PC-9 (cell line): ENCODE results near the gene TGM2.

Experiments
- CTCF ChIP-seq: fragments of 200-600 bp; sonication (generic); conservative IDR thresholded peaks from 2 replicates; pipeline ENCODE4 v1.6.1; 2017; ENCODE audit warnings: mixed run types, antibody characterized with exemption, mild to moderate bottlenecking, moderate library complexity
- EZH2 ChIP-seq: fragments of 200-600 bp; sonication (generic); IDR thresholded peaks from 2 replicates; pipeline ENCODE4 v1.8.0; 2017; ENCODE audit warnings: antibody characterized with exemption, low read depth

GRCh38 chr20:38170826-38171674 is 6.0 kb upstream of the TGM2 start:
- TF ChIP-seq CTCF (no peak), EZH2 (no peak)
